GM23338 (cell line): ENCODE data around the gene MRPS14. TPM values are rescaled to one million over a fixed set of nuclear protein-coding genes. Genes with fewer than 3 reads are reported as not detected.

Experiments
- ATAC-seq: fragments of 200-7000 bp; cut with Tn5 transposase; 3 replicates; pipeline ENCODE4 v1.9.1; 2020
- DNase-seq: peaks from one replicate; pipeline ENCODE4 v3.0.0-alpha.2; 2015; ENCODE audit warnings: low spot score
- H2AFZ ChIP-seq: fragments of 200-600 bp; sonication (generic); 2 replicates; pipeline ENCODE4 v1.8.0; 2016; ENCODE audit warnings: antibody characterized with exemption, mild to moderate bottlenecking, moderate library complexity
- H3F3A ChIP-seq: fragments of 200-600 bp; sonication (generic); replicated peaks from 2 replicates; pipeline ENCODE4 v1.8.0; 2017; ENCODE audit warnings: antibody characterized with exemption, mixed run types, low read depth
- H3K27ac ChIP-seq: fragments of 200-600 bp; sonication (generic); 2 replicates; pipeline ENCODE4 v1.6.1; 2016; ENCODE audit warnings: low read depth
- H3K27me3 ChIP-seq: fragments of 200-600 bp; sonication (generic); 2 replicates; pipeline ENCODE4 v1.8.0; 2016; ENCODE audit warnings: mild to moderate bottlenecking, mixed run types, moderate library complexity; ENCODE audit not compliant: insufficient read depth
- H3K36me3 ChIP-seq: fragments of 200-600 bp; sonication (generic); 2 replicates; pipeline ENCODE4 v1.8.0; 2016; ENCODE audit warnings: mild to moderate bottlenecking; ENCODE audit not compliant: insufficient read depth
- H3K4me1 ChIP-seq: fragments of 200-600 bp; sonication (generic); 2 replicates; pipeline ENCODE4 v1.8.0; 2016; ENCODE audit warnings: mild to moderate bottlenecking, moderate library complexity; ENCODE audit not compliant: insufficient read depth
- H3K4me2 ChIP-seq: fragments of 200-600 bp; sonication (generic); 2 replicates; pipeline ENCODE4 v1.7.1; 2017; ENCODE audit warnings: mixed run types
- H3K4me3 ChIP-seq: fragments of 200-600 bp; sonication (generic); 2 replicates; pipeline ENCODE4 v1.6.1; 2016; ENCODE audit warnings: mixed run types
- H3K79me2 ChIP-seq: fragments of 200-600 bp; sonication (generic); replicated peaks from 2 replicates; pipeline ENCODE4 v1.8.0; 2017; ENCODE audit warnings: mild to moderate bottlenecking; ENCODE audit not compliant: insufficient read depth
- H3K9me2 ChIP-seq: fragments of 200-600 bp; sonication (generic); 2 replicates; pipeline ENCODE4 v1.8.0; 2017; ENCODE audit not compliant: insufficient read depth
- H4K20me1 ChIP-seq: fragments of 200-600 bp; sonication (generic); replicated peaks from 2 replicates; pipeline ENCODE4 v1.8.0; 2017; ENCODE audit warnings: mild to moderate bottlenecking; ENCODE audit not compliant: insufficient read depth
- H3K27ac Mint-ChIP-seq: 2 replicates; pipeline ENCODE4 v1.8.0; 2020; ENCODE audit warnings: inconsistent platforms, mild to moderate bottlenecking, moderate library complexity, mixed read lengths
- H3K27me3 Mint-ChIP-seq: 3 replicates; pipeline ENCODE4 v1.8.0; 2022; ENCODE audit warnings: low read depth, mild to moderate bottlenecking, moderate library complexity, mixed read lengths, inconsistent platforms; ENCODE audit not compliant: insufficient read depth, poor library complexity
- H3K36me3 Mint-ChIP-seq: 3 replicates; pipeline ENCODE4 v1.8.0; 2021; ENCODE audit warnings: low read depth, mild to moderate bottlenecking, inconsistent platforms, moderate library complexity, mixed read lengths
- H3K4me1 Mint-ChIP-seq: 3 replicates; pipeline ENCODE4 v1.8.0; 2020; ENCODE audit warnings: mild to moderate bottlenecking, inconsistent platforms, mixed read lengths
- H3K4me3 Mint-ChIP-seq: 3 replicates; pipeline ENCODE4 v1.8.0; 2021; ENCODE audit warnings: moderate library complexity, mild to moderate bottlenecking, inconsistent platforms, mixed read lengths
- H3K9me3 Mint-ChIP-seq: 3 replicates; pipeline ENCODE4 v1.8.0; 2020; ENCODE audit warnings: moderate library complexity, mild to moderate bottlenecking, inconsistent platforms, mixed read lengths
- CREB1 ChIP-seq: fragments of 250-450 bp; sonication (Bioruptor Pico); IDR thresholded peaks from 2 replicates; pipeline ENCODE4 v1.5.0; 2020; ENCODE audit warnings: low read depth, mild to moderate bottlenecking, moderate library complexity
- EZH2 ChIP-seq: fragments of 200-600 bp; sonication (generic); IDR thresholded peaks from one replicate; pipeline ENCODE4 v1.8.0; 2017; ENCODE audit warnings: antibody characterized with exemption, mild to moderate bottlenecking, low read depth; ENCODE audit not compliant: unreplicated experiment
- EZH2phosphoT487 ChIP-seq: fragments of 200-600 bp; sonication (generic); IDR thresholded peaks from one replicate; pipeline ENCODE4 v1.8.1; 2018; ENCODE audit warnings: antibody characterized with exemption; ENCODE audit not compliant: unreplicated experiment
- JUNB ChIP-seq: IDR thresholded peaks from one replicate; pipeline ENCODE4 v1.6.1; 2016; ENCODE audit warnings: antibody characterized with exemption; ENCODE audit not compliant: unreplicated experiment
- POLR2AphosphoS5 ChIP-seq: IDR thresholded peaks from 2 replicates; pipeline ENCODE4 v1.6.1; 2016; ENCODE audit warnings: antibody characterized with exemption, low read depth
- STAT1 ChIP-seq: IDR thresholded peaks from one replicate; pipeline ENCODE4 v1.6.1; 2016; ENCODE audit warnings: antibody characterized with exemption; ENCODE audit not compliant: unreplicated experiment
- ZNF114 ChIP-seq: fragments of 250-450 bp; sonication (Bioruptor Pico); IDR thresholded peaks from 2 replicates; pipeline ENCODE4 v1.5.0; 2020; ENCODE audit warnings: mild to moderate bottlenecking, moderate library complexity
- ZNF331 ChIP-seq: fragments of 250-450 bp; sonication (Bioruptor Pico); IDR thresholded peaks from 2 replicates; pipeline ENCODE4 v1.5.0; 2020; ENCODE audit warnings: low read depth, mild to moderate bottlenecking, moderate library complexity
- polyA plus RNA-seq: library from polyadenylated mRNA; unstranded; fragments of >200 nt; fragmentation: Nextera tagmentation; extraction: Ambion mirVana; gene quantifications from 2 replicates; pipeline ENCODE4 v1.2.1, GENCODE V29; 2016
- total RNA-seq: library from RNA; depleted of rRNA; stranded (reverse); fragments of >200 nt; shearing (Covaris generic); gene quantifications from 2 replicates; pipeline ENCODE4 v1.2.3, GENCODE V29; 2014
- TF ChIP-seq, protein P1 (sequence below): IDR thresholded peaks from one replicate; pipeline ENCODE4 v1.6.1; 2018; ENCODE audit warnings: antibody characterized with exemption; ENCODE audit not compliant: unreplicated experiment
- TF ChIP-seq, protein P2 (sequence below): fragments of 250-450 bp; sonication (Bioruptor Pico); IDR thresholded peaks from 2 replicates; pipeline ENCODE4 v1.5.0; 2020; ENCODE audit warnings: mild to moderate bottlenecking, moderate library complexity

The MRPS14 gene
- total and polyA plus RNA-seq, 2 experiments from 2014 or later, result 18.5 to 75.7 TPM

DNA sequence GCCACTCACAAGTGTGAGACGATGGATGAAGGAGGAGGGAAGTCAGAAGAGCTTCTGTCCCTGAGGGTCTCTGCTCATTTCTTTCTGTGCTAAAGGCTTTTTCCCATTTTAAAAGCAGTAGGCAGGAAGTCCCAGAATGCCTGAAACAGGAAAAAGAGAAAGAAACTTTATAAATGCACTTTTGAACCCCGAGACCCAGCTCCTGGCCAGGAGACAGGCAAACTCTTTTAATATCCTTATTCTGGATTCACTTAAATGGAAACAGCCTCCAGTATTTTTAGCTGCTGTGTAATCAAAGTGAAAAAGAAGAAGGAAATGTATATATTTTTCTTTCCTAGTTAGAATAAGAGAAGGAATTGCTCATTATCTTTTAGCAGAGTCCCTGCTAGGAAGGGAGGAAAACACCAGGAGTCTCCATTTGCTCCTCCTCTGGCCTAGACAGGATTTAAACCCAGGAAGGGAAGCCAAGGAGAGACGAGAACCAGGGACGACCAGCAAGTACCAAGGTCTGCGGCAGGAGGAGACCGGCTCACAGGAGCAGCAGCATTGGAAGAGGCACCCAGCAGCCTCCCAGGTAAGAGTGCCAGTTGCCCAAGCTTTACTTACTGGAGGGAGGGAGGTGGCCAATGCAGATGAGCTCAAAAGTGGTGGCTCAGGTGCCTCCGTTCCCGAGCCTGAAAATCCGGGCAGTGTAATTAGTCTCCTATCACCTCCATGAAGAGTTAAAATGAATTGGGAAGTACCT is 44.3 kb upstream of the MRPS14 start, which contains the start of gene TNN:
TSS of gene TNN (plus strand) at position 472 of the 745 bp plus-strand sequence. CDS start 9,586 bp downstream, outside the sequence.
- no peak within 1 kb of the TSS for H3K27ac Mint-ChIP-seq
- no peaks in the 10 kb centered on the region for H3K27me3 ChIP-seq
- no peak for TF ChIP-seq ZNF114 (CRISPR knock-in tag)
- TF ChIP-seq POLR2AphosphoS5, result no peak
- TF ChIP-seq, protein P1, sequence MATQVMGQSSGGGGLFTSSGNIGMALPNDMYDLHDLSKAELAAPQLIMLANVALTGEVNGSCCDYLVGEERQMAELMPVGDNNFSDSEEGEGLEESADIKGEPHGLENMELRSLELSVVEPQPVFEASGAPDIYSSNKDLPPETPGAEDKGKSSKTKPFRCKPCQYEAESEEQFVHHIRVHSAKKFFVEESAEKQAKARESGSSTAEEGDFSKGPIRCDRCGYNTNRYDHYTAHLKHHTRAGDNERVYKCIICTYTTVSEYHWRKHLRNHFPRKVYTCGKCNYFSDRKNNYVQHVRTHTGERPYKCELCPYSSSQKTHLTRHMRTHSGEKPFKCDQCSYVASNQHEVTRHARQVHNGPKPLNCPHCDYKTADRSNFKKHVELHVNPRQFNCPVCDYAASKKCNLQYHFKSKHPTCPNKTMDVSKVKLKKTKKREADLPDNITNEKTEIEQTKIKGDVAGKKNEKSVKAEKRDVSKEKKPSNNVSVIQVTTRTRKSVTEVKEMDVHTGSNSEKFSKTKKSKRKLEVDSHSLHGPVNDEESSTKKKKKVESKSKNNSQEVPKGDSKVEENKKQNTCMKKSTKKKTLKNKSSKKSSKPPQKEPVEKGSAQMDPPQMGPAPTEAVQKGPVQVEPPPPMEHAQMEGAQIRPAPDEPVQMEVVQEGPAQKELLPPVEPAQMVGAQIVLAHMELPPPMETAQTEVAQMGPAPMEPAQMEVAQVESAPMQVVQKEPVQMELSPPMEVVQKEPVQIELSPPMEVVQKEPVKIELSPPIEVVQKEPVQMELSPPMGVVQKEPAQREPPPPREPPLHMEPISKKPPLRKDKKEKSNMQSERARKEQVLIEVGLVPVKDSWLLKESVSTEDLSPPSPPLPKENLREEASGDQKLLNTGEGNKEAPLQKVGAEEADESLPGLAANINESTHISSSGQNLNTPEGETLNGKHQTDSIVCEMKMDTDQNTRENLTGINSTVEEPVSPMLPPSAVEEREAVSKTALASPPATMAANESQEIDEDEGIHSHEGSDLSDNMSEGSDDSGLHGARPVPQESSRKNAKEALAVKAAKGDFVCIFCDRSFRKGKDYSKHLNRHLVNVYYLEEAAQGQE, result no peak
- TF ChIP-seq EZH2phosphoT487, result no peak
- TF ChIP-seq STAT1, result no peak
- TF ChIP-seq, protein P2, sequence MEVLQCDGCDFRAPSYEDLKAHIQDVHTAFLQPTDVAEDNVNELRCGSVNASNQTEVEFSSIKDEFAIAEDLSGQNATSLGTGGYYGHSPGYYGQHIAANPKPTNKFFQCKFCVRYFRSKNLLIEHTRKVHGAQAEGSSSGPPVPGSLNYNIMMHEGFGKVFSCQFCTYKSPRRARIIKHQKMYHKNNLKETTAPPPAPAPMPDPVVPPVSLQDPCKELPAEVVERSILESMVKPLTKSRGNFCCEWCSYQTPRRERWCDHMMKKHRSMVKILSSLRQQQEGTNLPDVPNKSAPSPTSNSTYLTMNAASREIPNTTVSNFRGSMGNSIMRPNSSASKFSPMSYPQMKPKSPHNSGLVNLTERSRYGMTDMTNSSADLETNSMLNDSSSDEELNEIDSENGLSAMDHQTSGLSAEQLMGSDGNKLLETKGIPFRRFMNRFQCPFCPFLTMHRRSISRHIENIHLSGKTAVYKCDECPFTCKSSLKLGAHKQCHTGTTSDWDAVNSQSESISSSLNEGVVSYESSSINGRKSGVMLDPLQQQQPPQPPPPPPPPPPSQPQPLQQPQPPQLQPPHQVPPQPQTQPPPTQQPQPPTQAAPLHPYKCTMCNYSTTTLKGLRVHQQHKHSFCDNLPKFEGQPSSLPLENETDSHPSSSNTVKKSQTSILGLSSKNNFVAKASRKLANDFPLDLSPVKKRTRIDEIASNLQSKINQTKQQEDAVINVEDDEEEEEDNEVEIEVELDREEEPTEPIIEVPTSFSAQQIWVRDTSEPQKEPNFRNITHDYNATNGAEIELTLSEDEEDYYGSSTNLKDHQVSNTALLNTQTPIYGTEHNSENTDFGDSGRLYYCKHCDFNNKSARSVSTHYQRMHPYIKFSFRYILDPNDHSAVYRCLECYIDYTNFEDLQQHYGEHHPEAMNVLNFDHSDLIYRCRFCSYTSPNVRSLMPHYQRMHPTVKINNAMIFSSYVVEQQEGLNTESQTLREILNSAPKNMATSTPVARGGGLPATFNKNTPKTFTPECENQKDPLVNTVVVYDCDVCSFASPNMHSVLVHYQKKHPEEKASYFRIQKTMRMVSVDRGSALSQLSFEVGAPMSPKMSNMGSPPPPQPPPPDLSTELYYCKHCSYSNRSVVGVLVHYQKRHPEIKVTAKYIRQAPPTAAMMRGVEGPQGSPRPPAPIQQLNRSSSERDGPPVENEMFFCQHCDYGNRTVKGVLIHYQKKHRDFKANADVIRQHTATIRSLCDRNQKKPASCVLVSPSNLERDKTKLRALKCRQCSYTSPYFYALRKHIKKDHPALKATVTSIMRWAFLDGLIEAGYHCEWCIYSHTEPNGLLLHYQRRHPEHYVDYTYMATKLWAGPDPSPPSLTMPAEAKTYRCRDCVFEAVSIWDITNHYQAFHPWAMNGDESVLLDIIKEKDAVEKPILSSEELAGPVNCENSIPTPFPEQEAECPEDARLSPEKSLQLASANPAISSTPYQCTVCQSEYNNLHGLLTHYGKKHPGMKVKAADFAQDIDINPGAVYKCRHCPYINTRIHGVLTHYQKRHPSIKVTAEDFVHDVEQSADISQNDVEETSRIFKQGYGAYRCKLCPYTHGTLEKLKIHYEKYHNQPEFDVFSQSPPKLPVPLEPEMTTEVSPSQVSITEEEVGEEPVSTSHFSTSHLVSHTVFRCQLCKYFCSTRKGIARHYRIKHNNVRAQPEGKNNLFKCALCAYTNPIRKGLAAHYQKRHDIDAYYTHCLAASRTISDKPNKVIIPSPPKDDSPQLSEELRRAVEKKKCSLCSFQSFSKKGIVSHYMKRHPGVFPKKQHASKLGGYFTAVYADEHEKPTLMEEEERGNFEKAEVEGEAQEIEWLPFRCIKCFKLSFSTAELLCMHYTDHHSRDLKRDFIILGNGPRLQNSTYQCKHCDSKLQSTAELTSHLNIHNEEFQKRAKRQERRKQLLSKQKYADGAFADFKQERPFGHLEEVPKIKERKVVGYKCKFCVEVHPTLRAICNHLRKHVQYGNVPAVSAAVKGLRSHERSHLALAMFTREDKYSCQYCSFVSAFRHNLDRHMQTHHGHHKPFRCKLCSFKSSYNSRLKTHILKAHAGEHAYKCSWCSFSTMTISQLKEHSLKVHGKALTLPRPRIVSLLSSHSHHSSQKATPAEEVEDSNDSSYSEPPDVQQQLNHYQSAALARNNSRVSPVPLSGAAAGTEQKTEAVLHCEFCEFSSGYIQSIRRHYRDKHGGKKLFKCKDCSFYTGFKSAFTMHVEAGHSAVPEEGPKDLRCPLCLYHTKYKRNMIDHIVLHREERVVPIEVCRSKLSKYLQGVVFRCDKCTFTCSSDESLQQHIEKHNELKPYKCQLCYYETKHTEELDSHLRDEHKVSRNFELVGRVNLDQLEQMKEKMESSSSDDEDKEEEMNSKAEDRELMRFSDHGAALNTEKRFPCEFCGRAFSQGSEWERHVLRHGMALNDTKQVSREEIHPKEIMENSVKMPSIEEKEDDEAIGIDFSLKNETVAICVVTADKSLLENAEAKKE, result no peak
- no peak for TF ChIP-seq EZH2
- no peak for TF ChIP-seq CREB1
- no peak for TF ChIP-seq JUNB
- no peak for TF ChIP-seq ZNF331 (CRISPR knock-in tag)

More for the DNA sequence above, 44.3 kb upstream of the MRPS14 start, which contains the start of gene TNN:
- no peaks in the 10 kb centered on the region for H3K36me3 ChIP-seq
- H3K4me1 Mint-ChIP-seq, result peaks cover 29% of the 10 kb centered on the region
- peaks cover 2% of the 10 kb centered on the region for H3K27me3 Mint-ChIP-seq
- H4K20me1 ChIP-seq, result no peaks in the 10 kb centered on the region
- no peaks in the 10 kb centered on the region for H3F3A ChIP-seq
- ATAC-seq, result peak; percentile 67
- H3K9me2 ChIP-seq, result no peaks in the 10 kb centered on the region
- no peak within 1 kb of the TSS for H3K4me3 Mint-ChIP-seq
- peak within 1 kb of the TSS; percentile 80 for H2AFZ ChIP-seq
- no peak within 1 kb of the TSS for H3K4me2 ChIP-seq
- H3K4me1 ChIP-seq, result peaks cover 10% of the 10 kb centered on the region
- H3K27ac ChIP-seq, result no peak within 1 kb of the TSS
- no peaks in the 10 kb centered on the region for H3K9me3 Mint-ChIP-seq
- H3K4me3 ChIP-seq, result no peak within 1 kb of the TSS
- DNase-seq, result peak; percentile 25
- no peaks in the 10 kb centered on the region for H3K79me2 ChIP-seq
- H3K36me3 Mint-ChIP-seq, result no peaks in the 10 kb centered on the region
